Fibroblast of the conjunctiva (primary cell): ENCODE results near the gene ANKRD16.
A peak's percentile ranks its signal among the peaks of the same experiment; 100 is the strongest.
"Not testable (repeated sequence)": the region's sequence is repeated elsewhere in the genome, so short reads cannot be mapped to it uniquely, and the experiment has no call there.

Experiments
- DNase-seq: peaks from one replicate; pipeline ENCODE4 v3.0.0-alpha.2; 2010; ENCODE audit warnings: low read depth

Gene ANKRD16

DNA sequence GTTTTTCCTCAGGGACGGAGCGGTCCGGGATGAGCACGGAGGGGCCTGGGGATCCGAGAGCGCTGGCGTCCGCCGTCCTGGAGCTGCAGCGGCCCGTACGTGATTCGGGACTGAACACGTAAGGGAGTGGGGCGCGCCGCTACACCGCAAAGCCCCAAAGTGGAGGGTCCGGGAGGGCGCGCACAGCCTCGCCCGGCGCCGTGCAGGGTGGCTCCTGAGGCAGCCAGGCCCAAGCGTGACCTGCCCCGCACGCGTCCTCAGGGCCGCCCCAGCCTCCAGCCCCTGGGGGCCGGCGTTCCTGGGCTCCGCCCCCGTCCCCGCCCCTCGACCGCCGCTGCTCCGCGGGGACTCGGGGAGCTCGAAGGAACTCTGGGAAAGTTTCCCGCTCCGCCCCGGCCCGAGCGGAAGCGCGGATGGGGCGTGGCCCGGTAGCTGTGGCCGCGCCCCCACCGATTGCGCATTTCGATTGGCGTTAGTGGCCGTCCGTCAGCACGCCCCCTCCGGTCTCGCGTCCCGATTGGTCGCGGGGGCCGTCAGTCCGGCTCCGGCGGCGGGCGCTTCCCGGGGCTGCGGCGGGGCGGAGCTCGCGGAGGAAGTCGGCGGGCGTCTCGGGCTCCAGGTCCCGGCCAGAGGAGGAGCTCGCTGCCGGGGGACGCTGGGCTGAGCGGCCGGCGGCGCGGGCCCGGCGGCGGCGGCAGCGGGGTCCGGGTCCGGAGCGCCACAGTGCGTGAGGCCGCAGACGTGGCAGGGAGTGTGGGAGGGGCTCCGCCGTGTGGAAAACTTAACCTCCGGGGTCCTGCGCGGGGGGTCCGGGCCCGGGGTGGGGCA, at the start of gene ANKRD16, which contains the start of gene FBH1:
TSS of gene ANKRD16 (minus strand) at position 270 of the 828 bp plus-strand sequence. CDS start 539 bp downstream, outside the sequence.
TSS of gene FBH1 (plus strand) at position 620 of the 828 bp plus-strand sequence. CDS start at position 723, 103 bp downstream.
- peak; percentile 97 for DNase-seq

- no peak for DNase-seq
Observed at GRCh38 chr10:5938291-5938690, 48.6 kb upstream of the ANKRD16 start.

- DNase-seq: no peak
Observed at GRCh38 chr10:5937016-5937415, 47.3 kb upstream of the ANKRD16 start.

DNA sequence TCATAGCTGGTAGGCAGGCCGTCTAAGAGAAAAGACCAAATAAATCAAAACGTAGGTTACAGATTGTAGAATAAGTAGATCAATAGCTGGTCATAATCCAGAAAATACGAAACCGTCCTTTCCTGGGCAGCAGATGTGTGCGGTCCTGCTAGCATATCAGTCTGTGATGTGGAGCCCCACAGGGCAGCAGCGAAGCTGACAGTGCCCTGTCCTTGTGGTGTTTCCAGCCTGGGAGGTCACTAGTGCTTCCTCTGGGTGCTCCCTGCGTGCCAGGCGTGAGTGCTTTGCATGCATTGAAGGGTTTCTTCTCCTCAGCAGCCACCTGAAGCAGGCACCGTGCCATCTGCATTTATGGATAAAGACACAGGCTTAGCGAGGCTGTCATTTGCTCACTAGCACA, 45.9 kb upstream of the ANKRD16 start:
- DNase-seq: no peak

- DNase-seq: no peak
Observed at GRCh38 chr10:5933909-5934546, 44.3 kb upstream of the ANKRD16 start.

- no peak for DNase-seq
Observed at GRCh38 chr10:5932345-5932744, 42.7 kb upstream of the ANKRD16 start.

DNA sequence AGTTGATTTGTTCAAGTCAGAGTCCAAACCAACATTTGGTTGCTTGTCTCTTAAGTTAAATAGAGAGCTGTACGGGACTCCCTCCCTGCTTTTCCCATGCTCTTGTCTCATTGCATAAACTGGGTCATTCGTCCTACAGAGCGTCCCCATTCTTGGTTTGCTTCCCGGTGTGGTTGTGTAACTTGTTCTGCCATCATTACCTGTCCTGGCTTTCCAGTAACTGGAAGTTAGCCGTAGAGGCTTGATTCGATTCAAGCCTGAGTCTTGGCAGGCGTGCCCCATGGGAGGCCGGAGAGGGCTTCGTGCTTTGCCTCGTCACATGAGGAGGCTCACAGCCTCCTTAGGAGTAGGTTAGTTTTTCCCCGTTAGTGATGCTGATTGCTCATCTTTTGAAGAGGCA, 40.6 kb upstream of the ANKRD16 start:
- no peak for DNase-seq

GRCh38 chr10:5929442-5929841, 39.7 kb upstream of the ANKRD16 start:
- no peak for DNase-seq

- DNase-seq: peak; percentile 35
Observed at GRCh38 chr10:5927306-5927705, 37.6 kb upstream of the ANKRD16 start.

DNA sequence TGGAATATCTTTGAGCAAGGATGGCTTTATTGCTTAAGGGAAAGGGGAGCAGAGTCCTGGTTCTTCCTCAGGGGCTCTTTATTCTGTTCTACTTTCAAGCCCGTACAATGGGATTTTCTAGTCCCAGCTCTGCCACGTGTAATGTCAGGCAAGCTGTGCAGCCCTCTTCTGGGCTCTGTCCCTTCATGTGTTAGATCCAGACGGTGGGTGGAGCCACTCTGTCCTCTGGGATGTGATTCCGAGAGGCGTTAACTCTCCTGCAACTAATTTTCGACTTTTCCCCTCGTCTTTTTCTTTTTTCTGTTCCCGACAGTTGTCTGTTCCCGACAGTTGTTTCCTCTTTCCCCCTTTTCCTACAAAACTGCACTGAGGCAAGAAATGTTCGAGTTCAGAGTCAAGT, 35.2 kb upstream of the ANKRD16 start:
- no peak for DNase-seq

GRCh38 chr10:5921746-5922145, 32.1 kb upstream of the ANKRD16 start:
- DNase-seq: no peak

DNA sequence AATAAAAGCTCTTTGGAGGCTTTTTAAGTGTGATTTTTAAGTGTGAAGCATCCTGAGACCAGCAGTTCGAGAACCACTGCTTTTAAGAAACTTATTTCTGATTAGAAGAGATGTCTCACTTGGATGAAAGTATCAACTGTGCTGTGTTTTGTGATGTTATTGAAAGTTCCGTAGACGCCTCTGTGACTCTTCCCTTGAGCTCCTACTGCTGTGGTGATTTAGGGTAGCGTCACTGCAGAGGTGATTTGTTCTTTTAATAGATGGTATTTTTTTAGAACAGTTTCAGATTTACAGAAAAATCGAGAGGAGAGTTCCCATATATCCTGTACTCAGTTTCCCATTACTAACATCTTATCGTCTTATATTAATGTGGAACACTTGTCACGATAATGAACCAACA, 29.9 kb upstream of the ANKRD16 start:
- no peak for DNase-seq

- no peak for DNase-seq
Observed at GRCh38 chr10:5918763-5919162, 29.1 kb upstream of the ANKRD16 start.

GRCh38 chr10:5917305-5917704, 27.6 kb upstream of the ANKRD16 start:
- no peak for DNase-seq

DNA sequence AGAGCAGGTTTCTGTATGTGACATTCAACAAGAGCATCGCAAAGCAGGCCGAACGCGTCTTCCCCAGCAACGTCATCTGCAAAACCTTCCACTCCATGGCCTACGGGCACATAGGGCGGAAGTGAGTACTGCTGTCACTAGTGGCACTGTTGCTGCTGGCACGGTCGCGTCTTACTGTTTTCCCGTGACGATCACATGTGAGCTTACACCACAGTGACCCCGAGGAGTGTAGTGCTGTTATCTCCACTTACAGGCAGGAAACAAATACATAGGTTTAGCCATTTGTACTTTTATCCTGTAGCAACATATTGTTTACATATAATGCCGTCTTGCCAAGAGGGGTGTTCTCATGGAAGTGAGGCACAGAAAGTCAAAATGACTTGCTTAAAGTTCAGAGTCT, 25.8 kb upstream of the ANKRD16 start:
- no peak for DNase-seq

DNA sequence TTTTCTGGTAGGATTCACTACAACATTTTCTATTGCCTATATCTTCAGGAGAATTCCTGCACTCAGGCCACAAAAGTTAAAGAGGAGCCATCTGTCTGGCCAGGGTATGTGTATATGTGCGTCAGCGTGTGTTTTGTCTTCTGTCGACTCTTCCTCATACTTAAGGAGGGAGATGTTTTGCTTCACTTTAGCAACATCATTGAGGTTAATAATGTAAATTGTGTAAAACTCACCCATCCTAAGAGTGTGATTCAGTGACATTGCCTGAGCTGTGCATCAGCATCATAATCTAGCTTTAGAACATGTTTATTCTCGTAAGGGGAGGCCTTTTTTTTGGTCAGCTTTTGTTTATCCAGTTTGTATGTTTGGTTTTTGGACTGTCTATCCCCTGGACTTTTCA, 24.0 kb upstream of the ANKRD16 start:
- DNase-seq: no peak

DNA sequence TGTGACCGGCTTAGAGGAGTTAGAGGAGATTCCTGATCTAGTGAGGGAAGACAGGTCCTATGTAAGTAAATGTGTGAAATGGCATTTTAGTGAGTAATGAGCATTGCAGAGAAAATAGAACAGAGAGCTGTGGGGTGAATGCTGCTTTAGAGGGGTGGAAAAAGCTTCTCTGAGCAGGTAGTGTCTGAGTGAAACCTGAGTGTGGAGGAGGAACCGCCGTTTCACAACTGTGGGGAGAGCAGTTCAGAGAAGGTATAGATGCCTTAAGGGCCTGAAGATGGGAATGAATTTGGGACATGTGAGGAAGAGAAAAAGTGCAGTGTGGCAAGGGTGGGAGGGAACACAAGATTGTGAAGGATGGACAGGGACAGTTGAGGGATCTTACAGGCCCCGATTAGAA, 22.0 kb upstream of the ANKRD16 start:
- DNase-seq: no peak

GRCh38 chr10:5910323-5911100, 20.8 kb upstream of the ANKRD16 start:
- no peak for DNase-seq

DNA sequence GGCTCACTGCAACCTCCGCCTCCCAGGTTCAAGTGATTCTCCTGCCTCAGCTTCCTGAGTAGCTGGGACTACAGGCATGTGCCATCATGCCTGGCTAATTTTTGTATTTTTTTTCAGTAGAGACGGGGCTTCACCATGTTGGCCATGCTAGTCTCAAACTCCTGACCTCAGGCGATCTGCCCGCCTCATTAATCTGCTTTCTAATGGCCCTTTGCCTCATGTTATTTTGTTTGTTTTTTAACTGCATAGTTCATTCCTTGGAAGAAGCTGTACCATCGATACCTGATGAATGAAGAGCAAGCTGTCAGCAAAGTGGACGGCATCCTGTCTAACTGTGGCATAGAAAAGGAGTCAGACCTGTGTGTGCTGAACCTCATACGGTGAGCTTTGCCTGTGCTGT, 19.0 kb upstream of the ANKRD16 start:
- DNase-seq: not testable (repeated sequence)

GRCh38 chr10:5906651-5907050, 17.0 kb upstream of the ANKRD16 start:
- no peak for DNase-seq

DNA sequence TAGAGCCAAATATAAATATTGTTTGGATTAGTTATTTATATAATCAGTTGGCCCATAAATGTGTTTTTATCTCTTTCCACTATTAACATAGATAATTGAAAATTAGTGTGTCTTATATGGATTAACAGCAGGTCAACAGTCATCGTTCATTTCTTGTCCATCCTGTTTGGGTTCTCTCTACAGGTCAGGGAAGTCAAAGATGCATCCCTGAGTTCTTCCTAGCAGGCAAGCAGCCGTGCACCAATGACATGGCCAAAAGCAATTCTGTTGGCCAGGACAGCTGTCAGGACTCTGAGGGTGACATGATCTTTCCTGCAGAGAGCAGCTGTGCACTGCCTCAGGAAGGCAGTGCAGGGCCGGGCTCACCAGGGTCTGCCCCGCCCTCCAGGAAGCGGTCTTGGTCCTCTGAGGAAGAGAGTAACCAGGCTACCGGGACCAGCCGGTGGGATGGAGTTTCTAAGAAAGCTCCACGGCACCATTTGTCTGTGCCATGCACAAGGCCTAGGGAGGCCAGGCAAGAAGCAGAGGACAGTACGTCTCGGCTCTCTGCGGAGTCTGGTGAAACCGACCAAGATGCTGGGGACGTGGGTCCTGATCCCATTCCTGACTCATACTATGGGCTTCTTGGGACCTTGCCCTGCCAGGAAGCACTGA, 16.3 kb upstream of the ANKRD16 start:
- no peak for DNase-seq

GRCh38 chr10:5904227-5904626, 14.5 kb upstream of the ANKRD16 start:
- no peak for DNase-seq
